ENCODE measurements around the gene SCGB1C2.
"Not testable (repeated sequence)": the region's sequence is repeated elsewhere in the genome, so short reads cannot be mapped to it uniquely, and the experiment has no call there.

SCGB1C2 gene

GRCh38 chr17:149231-149630, 11.9 kb downstream of the SCGB1C2 start:
- no peak for DNase-seq

GRCh38 chr17:149897-150584, 12.7 kb downstream of the SCGB1C2 start:
- no peak for DNase-seq

GRCh38 chr17:151004-151403, 13.6 kb downstream of the SCGB1C2 start:
- DNase-seq: no peak

- DNase-seq: no peak
Observed at GRCh38 chr17:151886-152859, 14.8 kb downstream of the SCGB1C2 start.

- DNase-seq: peak in 1 of 14 donors; percentile 41
Observed at GRCh38 chr17:152860-153420, 15.6 kb downstream of the SCGB1C2 start.

- DNase-seq: no peak
Observed at GRCh38 chr17:153851-154250, 16.5 kb downstream of the SCGB1C2 start.

GRCh38 chr17:155576-155975, 18.2 kb downstream of the SCGB1C2 start:
- no peak for DNase-seq

GRCh38 chr17:156094-156621, 18.8 kb downstream of the SCGB1C2 start:
- no peak for DNase-seq

GRCh38 chr17:156946-157345, 19.6 kb downstream of the SCGB1C2 start:
- no peak for DNase-seq

- no peak for DNase-seq
Observed at GRCh38 chr17:157901-158300, 20.5 kb downstream of the SCGB1C2 start.

GRCh38 chr17:158379-158778, 21.0 kb downstream of the SCGB1C2 start:
- DNase-seq: no peak

- DNase-seq: no peak
Observed at GRCh38 chr17:159609-160008, 22.2 kb downstream of the SCGB1C2 start.

- DNase-seq: no peak
Observed at GRCh38 chr17:160336-160735, 23.0 kb downstream of the SCGB1C2 start.

GRCh38 chr17:161481-161880, 24.1 kb downstream of the SCGB1C2 start:
- no peak for DNase-seq

- no peak for DNase-seq
Observed at GRCh38 chr17:162689-163088, 25.3 kb downstream of the SCGB1C2 start.

GRCh38 chr17:163514-164098, 26.2 kb downstream of the SCGB1C2 start:
- no peak for DNase-seq

GRCh38 chr17:164303-165235, 27.2 kb downstream of the SCGB1C2 start:
- peak in 9 of 14 donors; percentile 2 to 59 (median 36) for DNase-seq

GRCh38 chr17:165939-166338, 28.6 kb downstream of the SCGB1C2 start:
- no peak for DNase-seq

GRCh38 chr17:168614-169013, 31.2 kb downstream of the SCGB1C2 start:
- not testable (repeated sequence) for DNase-seq

- DNase-seq: no peak
Observed at GRCh38 chr17:170130-170670, 32.8 kb downstream of the SCGB1C2 start.

- DNase-seq: no peak
Observed at GRCh38 chr17:171871-172270, 34.5 kb downstream of the SCGB1C2 start.

All from C1 segment of cervical spinal cord (tissue), 14 donors.